Effector CD4-positive, alpha-beta T cell (primary cell): ENCODE results near the gene CEP41.

ENCODE experiments used
- DNase-seq: peaks from one replicate; pipeline ENCODE4 v3.0.0-alpha.2; 2020

Gene CEP41

GRCh38 chr7:130417213-130417612 lies 23.6 kb downstream of the CEP41 start:
- DNase-seq: no peak

GRCh38 chr7:130415006-130415405 lies 25.8 kb downstream of the CEP41 start:
- DNase-seq: no peak

GRCh38 chr7:130413201-130413600 lies 27.6 kb downstream of the CEP41 start:
- no peak for DNase-seq

GRCh38 chr7:130410868-130411541 lies 29.8 kb downstream of the CEP41 start:
- no peak for DNase-seq

- no peak for DNase-seq
Measured at GRCh38 chr7:130409712-130410072, 31.1 kb downstream of the CEP41 start.

- DNase-seq: no peak
Measured at GRCh38 chr7:130409067-130409711, 31.6 kb downstream of the CEP41 start.

GRCh38 chr7:130405003-130405402 lies 35.8 kb downstream of the CEP41 start:
- DNase-seq: no peak

- DNase-seq: no peak
Measured at GRCh38 chr7:130401578-130401977, 39.2 kb downstream of the CEP41 start.

- DNase-seq: no peak
Measured at GRCh38 chr7:130401101-130401500, 39.7 kb downstream of the CEP41 start.

GRCh38 chr7:130400120-130400572 lies 40.7 kb downstream of the CEP41 start:
- no peak for DNase-seq

- DNase-seq: no peak
Measured at GRCh38 chr7:130398526-130399090, 42.2 kb downstream of the CEP41 start.

- DNase-seq: no peak
Measured at GRCh38 chr7:130397758-130398073, 43.1 kb downstream of the CEP41 start.

- no peak for DNase-seq
Measured at GRCh38 chr7:130397051-130397757, 43.6 kb downstream of the CEP41 start.

- DNase-seq: no peak
Measured at GRCh38 chr7:130396109-130396508, 44.7 kb downstream of the CEP41 start.

- no peak for DNase-seq
Measured at GRCh38 chr7:130395421-130395820, 45.4 kb downstream of the CEP41 start.

- DNase-seq: no peak
Measured at GRCh38 chr7:130394421-130395195, 46.2 kb downstream of the CEP41 start.

GRCh38 chr7:130393841-130394411 lies 46.9 kb downstream of the CEP41 start:
- DNase-seq: no peak

- DNase-seq: no peak
Measured at GRCh38 chr7:130393101-130393561, 47.7 kb downstream of the CEP41 start.

- DNase-seq: no peak
Measured at GRCh38 chr7:130390486-130390885, 50.3 kb downstream of the CEP41 start.

- DNase-seq: no peak
Measured at GRCh38 chr7:130388671-130389070, 52.1 kb downstream of the CEP41 start.

- no peak for DNase-seq
Measured at GRCh38 chr7:130387628-130388403, 53.0 kb downstream of the CEP41 start.

- no peak for DNase-seq
Measured at GRCh38 chr7:130387306-130387627, 53.5 kb downstream of the CEP41 start.
